ENCODE results near the gene ANGPTL7.

ANGPTL7 gene

DNA sequence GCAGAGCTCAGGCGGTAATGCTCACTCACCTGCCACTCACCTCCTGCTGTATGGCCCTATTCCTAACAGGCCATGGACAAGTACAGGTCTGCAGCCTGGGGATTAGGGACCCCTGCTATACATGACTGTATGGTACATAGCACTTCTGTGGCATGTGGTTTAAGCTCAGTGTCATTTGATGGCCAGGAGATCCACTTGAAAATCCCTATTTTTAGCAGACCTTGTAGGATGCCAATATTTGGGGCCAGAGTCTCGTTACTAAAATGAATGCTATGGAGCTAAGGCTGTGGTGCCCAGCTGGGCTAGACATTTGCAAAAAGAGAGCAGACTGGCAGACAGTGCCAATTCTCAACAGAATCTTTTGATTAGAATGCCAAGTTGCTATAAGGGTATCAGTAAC is 1.7 kb upstream of the ANGPTL7 start:
- no peaks in the 10 kb centered on the region for H3K9me3 ChIP-seq
- H3K27me3 ChIP-seq = no peaks in the 10 kb centered on the region
- peaks cover 0 to 23% (median 1%) of the 10 kb centered on the region in 4 donors for H3K4me1 ChIP-seq
- DNase-seq = no peak
- H3K4me3 ChIP-seq = no peak overlapping the region
- TF ChIP-seq, protein P1, sequence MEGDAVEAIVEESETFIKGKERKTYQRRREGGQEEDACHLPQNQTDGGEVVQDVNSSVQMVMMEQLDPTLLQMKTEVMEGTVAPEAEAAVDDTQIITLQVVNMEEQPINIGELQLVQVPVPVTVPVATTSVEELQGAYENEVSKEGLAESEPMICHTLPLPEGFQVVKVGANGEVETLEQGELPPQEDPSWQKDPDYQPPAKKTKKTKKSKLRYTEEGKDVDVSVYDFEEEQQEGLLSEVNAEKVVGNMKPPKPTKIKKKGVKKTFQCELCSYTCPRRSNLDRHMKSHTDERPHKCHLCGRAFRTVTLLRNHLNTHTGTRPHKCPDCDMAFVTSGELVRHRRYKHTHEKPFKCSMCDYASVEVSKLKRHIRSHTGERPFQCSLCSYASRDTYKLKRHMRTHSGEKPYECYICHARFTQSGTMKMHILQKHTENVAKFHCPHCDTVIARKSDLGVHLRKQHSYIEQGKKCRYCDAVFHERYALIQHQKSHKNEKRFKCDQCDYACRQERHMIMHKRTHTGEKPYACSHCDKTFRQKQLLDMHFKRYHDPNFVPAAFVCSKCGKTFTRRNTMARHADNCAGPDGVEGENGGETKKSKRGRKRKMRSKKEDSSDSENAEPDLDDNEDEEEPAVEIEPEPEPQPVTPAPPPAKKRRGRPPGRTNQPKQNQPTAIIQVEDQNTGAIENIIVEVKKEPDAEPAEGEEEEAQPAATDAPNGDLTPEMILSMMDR (IDR thresholded peaks at IDR 0.05) = no peak
- H3K27ac ChIP-seq = peak overlapping the region; percentile 17 to 46
- intact Hi-C loops (cut with DNase I; ENCODE audit: low total_unique reads) = no loop called here
- peaks cover 22 to 44% (median 31%) of the 10 kb centered on the region in 3 donors for H3K36me3 ChIP-seq

DNA sequence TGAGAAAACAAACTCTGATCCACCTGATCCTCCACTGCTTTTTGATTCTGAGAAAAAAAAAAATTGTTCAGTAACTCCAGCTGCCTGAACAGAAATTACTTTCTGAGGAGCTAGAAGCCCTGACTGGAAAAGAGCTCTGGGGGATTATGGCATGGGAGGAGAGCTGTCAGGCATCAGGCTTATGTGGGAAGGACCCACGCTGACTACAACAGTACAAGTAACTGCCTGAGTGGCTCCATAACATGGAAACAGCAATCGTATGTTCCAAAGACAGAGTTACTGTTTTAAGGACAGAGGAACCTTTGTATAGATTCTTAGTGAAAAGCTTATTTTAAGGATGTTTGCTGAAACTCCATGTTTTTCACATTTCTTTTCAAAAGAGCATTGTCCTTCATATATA is 1.2 kb upstream of the ANGPTL7 start:
- TF ChIP-seq, protein P1 (IDR thresholded peaks at IDR 0.05) = no peak
- peak overlapping the region; percentile 17 to 46 for H3K27ac ChIP-seq
- no peak for DNase-seq
- H3K36me3 ChIP-seq = peaks cover 25 to 45% (median 29%) of the 10 kb centered on the region in 3 donors
- no peaks in the 10 kb centered on the region for H3K9me3 ChIP-seq
- no peaks in the 10 kb centered on the region for H3K27me3 ChIP-seq
- H3K4me1 ChIP-seq = peaks cover 0 to 23% (median 1%) of the 10 kb centered on the region in 4 donors
- intact Hi-C loops (cut with DNase I; ENCODE audit: low total_unique reads) = no loop called here
- H3K4me3 ChIP-seq = no peak overlapping the region

DNA sequence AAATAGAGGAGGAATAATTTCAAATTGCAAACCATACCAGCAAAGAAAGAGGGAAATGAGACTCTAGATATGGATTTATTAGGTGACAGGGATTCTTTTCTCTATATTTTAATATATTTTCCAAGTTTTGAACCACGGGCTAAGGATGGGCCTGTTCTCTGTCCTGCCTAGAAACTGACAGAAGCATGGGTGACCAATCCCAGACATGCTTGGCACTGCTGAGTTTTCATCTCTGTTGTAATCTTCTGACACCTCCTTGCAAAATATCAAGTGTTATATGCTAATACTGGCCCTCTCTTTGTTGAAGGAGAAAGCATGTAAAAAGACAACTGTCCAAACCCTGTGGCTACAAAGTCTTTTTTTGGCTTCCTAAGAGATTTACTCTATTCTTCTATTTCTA is 774 bp upstream of the ANGPTL7 start:
- intact Hi-C loops (cut with DNase I; ENCODE audit: low total_unique reads) = no loop called here
- TF ChIP-seq, protein P1 (IDR thresholded peaks at IDR 0.05) = no peak
- peak overlapping the region; percentile 17 to 46 for H3K27ac ChIP-seq
- H3K36me3 ChIP-seq = peaks cover 29 to 50% (median 30%) of the 10 kb centered on the region in 3 donors
- DNase-seq = no peak
- no peak overlapping the region for H3K4me3 ChIP-seq
- H3K4me1 ChIP-seq = peaks cover 0 to 23% (median 1%) of the 10 kb centered on the region in 4 donors
- H3K27me3 ChIP-seq = no peaks in the 10 kb centered on the region
- no peaks in the 10 kb centered on the region for H3K9me3 ChIP-seq

DNA sequence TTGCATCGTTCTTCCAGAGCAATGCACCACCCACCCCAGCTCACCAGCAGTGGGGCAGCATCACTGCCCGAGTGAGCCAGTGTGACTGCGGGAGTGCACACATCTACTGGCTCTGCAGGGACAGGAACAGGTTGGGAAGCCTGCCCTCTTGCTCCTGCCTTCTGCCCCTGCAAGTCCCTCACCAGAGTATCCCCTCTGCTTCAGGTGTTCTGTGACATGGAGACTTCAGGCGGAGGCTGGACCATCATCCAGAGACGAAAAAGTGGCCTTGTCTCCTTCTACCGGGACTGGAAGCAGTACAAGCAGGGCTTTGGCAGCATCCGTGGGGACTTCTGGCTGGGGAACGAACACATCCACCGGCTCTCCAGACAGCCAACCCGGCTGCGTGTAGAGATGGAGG is 4.2 kb downstream of the ANGPTL7 start:
- TF ChIP-seq, protein P1 (IDR thresholded peaks at IDR 0.05) = no peak
- H3K36me3 ChIP-seq = peaks cover 66 to 93% (median 66%) of the 10 kb centered on the region in 3 donors
- no peaks in the 10 kb centered on the region for H3K27me3 ChIP-seq
- DNase-seq = no peak
- no peak overlapping the region for H3K27ac ChIP-seq
- no peaks in the 10 kb centered on the region for H3K9me3 ChIP-seq
- H3K4me1 ChIP-seq = peaks cover 0 to 11% (median 0%) of the 10 kb centered on the region in 4 donors
- intact Hi-C loops (cut with DNase I; ENCODE audit: low total_unique reads) = no loop called here
- H3K4me3 ChIP-seq = no peak overlapping the region

DNA sequence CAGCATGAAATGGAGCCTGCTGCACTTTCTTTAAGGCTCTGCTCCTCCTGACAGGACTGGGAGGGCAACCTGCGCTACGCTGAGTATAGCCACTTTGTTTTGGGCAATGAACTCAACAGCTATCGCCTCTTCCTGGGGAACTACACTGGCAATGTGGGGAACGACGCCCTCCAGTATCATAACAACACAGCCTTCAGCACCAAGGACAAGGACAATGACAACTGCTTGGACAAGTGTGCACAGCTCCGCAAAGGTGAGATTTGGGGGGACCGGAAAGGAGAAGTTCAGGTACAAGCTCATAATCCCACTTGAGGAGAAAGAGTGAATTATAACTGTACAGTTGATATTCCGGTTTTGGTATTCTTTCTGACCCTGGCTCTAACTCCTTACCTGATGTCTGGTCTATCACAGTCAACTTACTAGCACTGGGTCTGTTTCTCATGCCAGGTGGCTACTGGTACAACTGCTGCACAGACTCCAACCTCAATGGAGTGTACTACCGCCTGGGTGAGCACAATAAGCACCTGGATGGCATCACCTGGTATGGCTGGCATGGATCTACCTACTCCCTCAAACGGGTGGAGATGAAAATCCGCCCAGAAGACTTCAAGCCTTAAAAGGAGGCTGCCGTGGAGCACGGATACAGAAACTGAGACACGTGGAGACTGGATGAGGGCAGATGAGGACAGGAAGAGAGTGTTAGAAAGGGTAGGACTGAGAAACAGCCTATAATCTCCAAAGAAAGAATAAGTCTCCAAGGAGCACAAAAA is 5.4 kb downstream of the ANGPTL7 start:
- no peak for DNase-seq
- peaks cover 75 to 98% (median 78%) of the 10 kb centered on the region in 3 donors for H3K36me3 ChIP-seq
- H3K27ac ChIP-seq = no peak overlapping the region

More for the DNA sequence above, 5.4 kb downstream of the ANGPTL7 start:
- H3K4me1 ChIP-seq = no peaks in the 10 kb centered on the region
- no peaks in the 10 kb centered on the region for H3K9me3 ChIP-seq
- intact Hi-C loops (cut with DNase I; ENCODE audit: low total_unique reads) = no loop called here
- no peak overlapping the region for H3K4me3 ChIP-seq
- TF ChIP-seq, protein P1 (IDR thresholded peaks at IDR 0.05) = no peak
- H3K27me3 ChIP-seq = no peaks in the 10 kb centered on the region
